H54 (cell line): Measurements from ENCODE around the gene ATRX.
"Not testable (repeated sequence)": the region's sequence is repeated elsewhere in the genome, so short reads cannot be mapped to it uniquely, and the experiment has no call there.

Experiments used
- DNase-seq: peaks from one replicate; pipeline ENCODE4 v3.0.0; 2011; ENCODE audit warnings: low spot score, mixed read lengths; ENCODE audit not compliant: insufficient read length
- FAIRE-seq: peaks from 3 replicates; lab custom pipeline; 2011; peaks lifted over from hg19 to GRCh38; lab: Jason Lieb, UNC
- POLR2A ChIP-seq: IDR thresholded peaks from 2 replicates; pipeline ENCODE4 v1.6.1; 2011; ENCODE audit warnings: low read depth, mild to moderate bottlenecking, low read length

Gene ATRX

DNA sequence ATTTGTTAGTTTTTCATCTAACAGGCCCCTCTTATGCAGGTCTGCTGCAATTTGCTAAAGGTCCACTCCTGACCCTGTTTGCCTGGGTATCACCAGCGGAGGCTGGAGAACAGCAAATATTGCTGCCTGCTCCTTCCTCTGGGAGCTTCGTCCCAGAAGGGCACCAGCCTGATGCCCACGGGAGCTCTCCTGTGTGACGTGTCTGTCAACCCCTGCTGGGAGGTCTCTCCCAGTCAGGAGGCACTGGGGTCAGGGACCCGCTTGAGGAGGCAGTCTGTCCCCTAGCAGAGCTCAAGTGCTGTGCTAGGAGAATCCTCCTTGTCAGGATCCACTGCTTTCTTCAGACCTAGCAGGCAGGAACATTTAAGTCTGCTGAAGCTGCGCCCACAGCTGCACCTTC, 30.5 kb downstream of the ATRX start:
- DNase-seq = no peak
- FAIRE-seq = no peak
- TF ChIP-seq POLR2A = no peak

- FAIRE-seq, DNase-seq: not testable (repeated sequence)
Observed at GRCh38 chrX:77753942-77754341, 32.1 kb downstream of the ATRX start.

DNA sequence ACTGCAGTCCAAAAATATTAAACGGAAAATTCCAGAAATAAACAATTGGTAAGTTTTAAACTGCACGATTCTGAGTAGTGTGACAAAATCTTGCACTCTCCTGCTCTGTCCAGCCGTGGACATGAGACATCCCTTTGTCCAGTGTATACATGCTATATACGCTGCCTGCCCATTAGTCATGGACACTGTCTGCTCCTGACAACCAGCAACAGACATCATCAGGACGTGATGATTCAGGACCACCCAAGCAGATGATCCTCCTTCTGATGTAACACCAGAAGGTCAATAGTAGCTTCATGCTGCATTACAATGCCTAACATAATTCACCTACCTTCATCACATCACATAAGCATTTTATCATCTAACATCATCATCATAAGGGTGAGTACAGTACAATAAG, 36.3 kb downstream of the ATRX start:
- no peak for TF ChIP-seq POLR2A
- FAIRE-seq = no peak
- DNase-seq = no peak

DNA sequence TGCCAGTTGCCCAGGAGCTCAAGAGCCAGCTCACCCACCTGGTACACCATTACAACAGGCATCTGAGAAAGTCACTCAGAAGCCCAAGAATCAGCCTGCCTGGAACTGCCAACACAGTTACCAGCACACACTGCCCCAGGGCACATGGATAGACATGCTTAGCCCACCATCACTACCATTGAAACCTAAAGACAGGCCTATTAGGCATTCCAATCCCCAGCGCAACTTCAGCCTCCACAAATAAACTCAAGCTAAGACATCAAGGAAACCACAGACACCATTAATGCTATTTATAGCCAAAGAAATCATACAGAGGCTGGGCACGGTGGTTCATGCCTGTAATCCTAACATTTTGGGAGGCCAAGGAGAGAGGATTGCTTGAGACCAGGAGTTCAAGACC, 42.3 kb downstream of the ATRX start:
- no peak for TF ChIP-seq POLR2A
- DNase-seq = no peak
- no peak for FAIRE-seq

DNA sequence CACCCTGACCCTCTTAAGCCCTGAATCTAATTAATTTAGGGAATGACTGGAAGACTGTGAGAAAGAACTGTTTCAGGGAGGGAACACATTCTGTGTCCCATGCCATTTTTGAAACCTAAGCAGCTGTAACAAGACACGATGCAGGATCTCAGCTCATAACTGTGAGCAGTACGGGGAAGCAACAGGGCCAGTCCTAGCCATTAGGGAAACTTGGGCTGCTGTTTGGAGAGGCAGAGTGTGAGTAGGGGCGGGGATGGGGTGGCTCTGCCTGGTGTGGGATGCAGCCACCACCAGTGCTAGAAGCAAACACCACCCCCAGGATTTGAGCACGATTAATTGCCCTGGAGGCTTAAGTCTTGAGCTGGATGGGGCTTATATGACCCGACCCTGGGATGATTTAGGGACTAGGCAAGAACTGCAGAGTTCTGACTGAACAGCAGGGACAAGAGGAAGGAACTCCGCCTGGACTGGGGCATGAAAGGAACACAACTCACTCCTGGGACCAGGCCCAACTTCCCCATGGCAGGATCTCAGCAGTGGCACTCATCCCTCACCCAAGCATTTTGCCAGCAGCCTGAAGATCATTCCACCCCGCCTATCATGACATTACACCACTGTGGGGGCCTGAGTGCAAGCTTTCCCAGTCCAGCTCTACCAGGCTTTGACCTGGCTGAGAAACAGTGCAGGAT, 43.1 kb downstream of the ATRX start:
- TF ChIP-seq POLR2A = no peak
- DNase-seq (no peak), FAIRE-seq (no peak)

DNA sequence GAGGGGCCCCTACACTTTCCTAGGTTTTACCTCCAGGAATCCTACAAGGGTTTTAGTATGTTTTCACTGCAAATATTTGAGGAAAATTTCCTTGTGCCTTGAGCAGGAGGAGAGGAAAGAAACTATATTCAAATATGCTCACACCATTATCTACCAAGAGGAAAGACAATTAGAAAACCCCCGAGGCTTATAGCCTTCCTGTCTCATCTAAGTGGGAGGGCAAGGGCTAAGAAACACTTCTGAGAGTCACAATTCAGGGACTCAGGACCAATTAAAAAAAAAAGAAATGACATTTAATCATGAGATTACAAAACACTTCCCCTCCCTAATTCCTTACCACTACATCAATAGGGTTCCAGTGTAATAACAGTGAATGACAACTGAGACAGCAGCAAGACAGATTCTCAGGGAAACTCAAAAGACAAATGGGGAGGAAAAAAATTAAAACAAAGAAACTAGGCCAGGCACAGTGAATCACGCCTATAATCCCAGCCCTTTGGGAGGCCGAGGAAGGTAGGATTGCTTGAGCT, 45.6 kb downstream of the ATRX start:
- no peak for TF ChIP-seq POLR2A
- FAIRE-seq (no peak), DNase-seq (no peak)

DNA sequence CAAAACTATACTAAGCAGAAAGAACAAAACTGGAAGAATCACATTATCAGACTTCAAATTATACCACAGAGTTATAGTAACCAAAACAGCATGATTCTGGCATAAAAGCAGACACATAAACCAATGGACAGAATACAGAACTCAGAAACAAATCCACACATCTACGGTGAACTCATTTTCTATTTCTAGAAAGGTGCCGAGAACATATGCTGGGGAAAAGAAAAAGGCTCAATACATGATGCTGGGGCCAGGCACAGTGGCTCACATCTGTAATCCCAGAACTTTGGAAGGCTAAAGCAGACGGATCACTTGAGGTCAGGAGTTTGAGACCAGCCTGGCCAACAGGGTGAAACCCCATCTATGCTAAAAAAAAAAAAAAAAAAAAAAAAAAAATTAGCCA, 52.7 kb downstream of the ATRX start:
- no peak for DNase-seq
- TF ChIP-seq POLR2A = no peak
- no peak for FAIRE-seq

GRCh38 chrX:77731821-77732419, 54.1 kb downstream of the ATRX start:
- no peak for DNase-seq
- FAIRE-seq = no peak
- TF ChIP-seq POLR2A = no peak

DNA sequence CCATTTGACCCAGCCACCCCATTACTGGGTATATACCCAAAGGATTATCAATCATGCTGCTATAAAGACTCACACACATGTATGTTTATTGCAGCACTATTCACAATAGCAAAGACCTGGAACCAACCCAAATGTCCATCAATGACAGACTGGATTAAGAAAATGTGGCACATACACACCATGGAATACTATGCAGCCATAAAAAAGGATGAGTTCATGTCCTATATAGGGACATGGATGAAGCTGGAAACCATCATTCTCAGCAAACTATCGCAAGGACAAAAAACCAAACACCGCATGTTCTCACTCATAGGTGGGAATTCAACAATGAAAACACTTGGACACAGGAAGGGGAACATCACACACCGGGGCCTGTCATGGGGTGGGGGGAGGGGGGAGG, 59.9 kb downstream of the ATRX start:
- FAIRE-seq, DNase-seq: not testable (repeated sequence)

DNA sequence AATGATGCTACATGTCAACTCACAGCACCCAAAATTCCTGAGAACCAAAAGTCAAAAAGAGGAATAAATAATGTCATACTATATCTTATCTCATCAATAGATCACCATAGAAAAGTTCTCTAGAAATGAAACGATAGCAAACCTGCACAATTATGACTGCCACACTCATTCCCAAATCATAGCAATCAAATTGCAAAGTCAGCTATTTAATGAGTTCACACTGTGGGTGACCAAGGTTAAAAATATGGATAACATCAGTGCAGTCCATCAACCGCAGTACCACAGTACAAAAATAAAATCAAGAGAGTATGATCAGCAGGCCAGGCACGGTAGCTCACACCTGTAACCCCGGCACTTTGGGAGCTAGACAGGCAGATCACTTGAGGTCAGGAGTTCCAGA, 62.3 kb downstream of the ATRX start:
- DNase-seq (no peak), FAIRE-seq (no peak)
- TF ChIP-seq POLR2A = no peak

DNA sequence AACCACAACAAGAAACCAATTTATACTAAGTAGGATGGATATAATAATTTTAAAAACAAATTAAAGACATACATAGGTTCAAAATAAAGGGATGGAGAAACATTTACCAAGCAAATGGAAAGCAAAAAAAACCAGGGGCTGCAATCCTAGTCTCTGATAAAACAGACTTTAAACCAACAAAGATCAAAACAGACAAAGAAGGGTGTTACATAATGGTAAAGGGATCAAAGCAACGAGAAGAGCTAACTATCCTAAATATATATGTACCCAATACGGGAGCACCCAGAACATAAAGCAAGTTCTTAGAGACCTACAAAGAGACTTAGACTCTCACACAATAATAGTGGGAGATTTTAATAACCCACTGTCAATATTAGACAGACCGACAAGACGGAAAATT, 66.6 kb downstream of the ATRX start:
- FAIRE-seq (no peak), DNase-seq (no peak)
- TF ChIP-seq POLR2A = no peak

DNA sequence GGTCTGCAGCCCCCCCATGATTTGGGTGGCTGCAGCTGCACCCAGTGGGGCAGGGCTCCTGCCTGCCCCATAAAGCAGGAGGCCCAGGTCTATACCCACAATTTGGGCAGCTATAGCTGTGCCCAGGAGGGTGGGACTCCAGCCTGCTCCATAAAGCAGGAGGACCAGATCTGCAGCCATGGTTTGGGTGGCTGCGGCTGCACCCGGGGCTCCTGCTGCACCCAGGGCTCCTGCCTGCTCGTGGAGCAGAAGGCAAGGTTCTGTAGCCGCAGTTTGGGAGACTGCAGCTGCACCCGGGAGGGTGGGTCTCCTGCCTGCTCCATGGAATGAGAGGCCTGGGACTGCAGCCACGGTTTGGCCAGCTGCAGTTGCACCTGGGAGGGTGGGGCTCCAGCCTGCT, 81.1 kb downstream of the ATRX start:
- no peak for TF ChIP-seq POLR2A
- DNase-seq (no peak), FAIRE-seq (no peak)

DNA sequence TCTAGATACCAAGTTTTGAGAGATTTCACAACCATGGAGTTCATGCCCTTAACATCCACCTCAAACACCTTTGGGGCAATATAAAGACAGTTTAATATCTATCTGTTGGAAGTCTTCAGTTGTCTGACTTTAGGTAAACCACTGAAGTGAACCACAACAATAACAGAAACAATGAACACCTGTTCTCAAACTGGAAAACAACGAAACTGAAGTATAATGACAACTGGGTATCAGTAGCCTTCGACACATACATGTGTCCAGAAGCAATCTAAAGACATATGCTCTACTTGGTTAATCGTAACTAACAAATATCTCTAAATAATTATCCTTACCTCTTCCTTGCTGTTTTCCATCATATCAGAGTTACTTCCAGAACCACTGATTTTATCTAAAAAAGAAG, 87.8 kb downstream of the ATRX start:
- TF ChIP-seq POLR2A = no peak
- no peak for FAIRE-seq
- no peak for DNase-seq

GRCh38 chrX:77694491-77694890, 91.5 kb downstream of the ATRX start:
- no peak for FAIRE-seq
- TF ChIP-seq POLR2A = no peak
- DNase-seq = no peak

GRCh38 chrX:77693594-77693993, 92.4 kb downstream of the ATRX start:
- DNase-seq (no peak), FAIRE-seq (no peak)
- no peak for TF ChIP-seq POLR2A

DNA sequence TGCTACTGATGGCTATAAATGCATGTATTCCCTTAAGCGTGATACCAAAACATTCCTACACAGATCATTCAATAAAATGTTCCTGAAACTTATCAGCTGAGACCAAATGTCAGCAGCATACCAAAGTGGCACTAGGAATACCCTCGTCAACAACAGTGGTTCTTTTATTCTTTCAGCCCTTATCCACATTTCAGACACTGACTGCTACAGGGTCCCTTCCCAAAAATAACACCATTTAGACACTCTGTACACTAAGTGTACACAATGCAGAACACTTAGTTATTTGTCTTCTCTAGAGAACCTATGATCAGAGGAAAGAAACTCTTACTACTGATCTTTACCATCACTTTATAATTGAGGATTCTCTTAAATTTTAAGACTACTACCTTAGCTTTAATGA, 94.1 kb downstream of the ATRX start:
- FAIRE-seq (no peak), DNase-seq (no peak)
- TF ChIP-seq POLR2A = no peak
